Tibial nerve (tissue), 4 donors: ENCODE results near the gene HDAC2.

Source experiments
- CTCF ChIP-seq, 5 experiments: fragments of 200-600 bp in 3 of 5; fragments of 450-650 bp in 2 of 5; sonication (generic) in 3 of 5; IDR thresholded peaks; one replicate each; pipeline ENCODE4 v1.5.1; 2016 to 2019; ENCODE audit warnings: antibody characterized with exemption in 5 of 5, mild to moderate bottlenecking in 3 of 5, moderate library complexity in 2 of 5
- EP300 ChIP-seq, 2 donors: sonication (generic); formaldehyde crosslinking; IDR thresholded peaks; one replicate each; pipeline ENCODE4 v1.6.1; 2017; ENCODE audit warnings: antibody characterized with exemption in 2 of 2, mild to moderate bottlenecking in 1 of 2
- POLR2A ChIP-seq, 2 donors: fragments of 450-650 bp; IDR thresholded peaks; one replicate each; pipeline ENCODE4 v1.6.1; 2017; ENCODE audit warnings: antibody characterized with exemption in 2 of 2, mild to moderate bottlenecking in 2 of 2, moderate library complexity in 2 of 2

- TF ChIP-seq POLR2A (IDR thresholded peaks at IDR 0.05): no peak
- TF ChIP-seq CTCF (IDR thresholded peaks at IDR 0.05): no peak
- TF ChIP-seq EP300 (IDR thresholded peaks at IDR 0.05): no peak
These were observed 17.6 kb downstream of the HDAC2 start for GRCh38 chr6:113953346-113953745.
